ENCODE results near the gene LINGO1.

DNA sequence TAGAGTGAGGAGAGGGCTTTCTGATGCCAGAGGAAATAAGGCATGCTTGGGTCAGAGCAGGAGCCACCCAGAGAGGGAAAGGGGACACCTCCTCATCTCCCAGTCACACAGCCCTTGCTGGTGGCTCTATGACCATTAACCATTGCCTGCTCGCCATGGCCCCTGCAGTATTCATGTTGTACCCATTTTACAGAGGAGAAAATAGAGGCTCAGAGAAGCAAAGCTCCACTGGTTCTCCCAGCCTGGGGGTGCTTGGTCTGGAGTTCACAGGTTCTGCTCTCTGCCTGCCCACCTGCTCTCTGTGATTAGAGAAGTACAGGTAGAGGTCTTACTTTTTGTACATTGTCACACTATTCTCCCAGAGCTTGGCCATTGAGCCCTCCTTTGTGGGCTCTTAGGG lies 56.2 kb downstream of the LINGO1 start:
- TF ChIP-seq POLR2A (IDR thresholded peaks at IDR 0.05; ENCODE audit: low read depth, low read length): no peak
- TF ChIP-seq, protein P1, sequence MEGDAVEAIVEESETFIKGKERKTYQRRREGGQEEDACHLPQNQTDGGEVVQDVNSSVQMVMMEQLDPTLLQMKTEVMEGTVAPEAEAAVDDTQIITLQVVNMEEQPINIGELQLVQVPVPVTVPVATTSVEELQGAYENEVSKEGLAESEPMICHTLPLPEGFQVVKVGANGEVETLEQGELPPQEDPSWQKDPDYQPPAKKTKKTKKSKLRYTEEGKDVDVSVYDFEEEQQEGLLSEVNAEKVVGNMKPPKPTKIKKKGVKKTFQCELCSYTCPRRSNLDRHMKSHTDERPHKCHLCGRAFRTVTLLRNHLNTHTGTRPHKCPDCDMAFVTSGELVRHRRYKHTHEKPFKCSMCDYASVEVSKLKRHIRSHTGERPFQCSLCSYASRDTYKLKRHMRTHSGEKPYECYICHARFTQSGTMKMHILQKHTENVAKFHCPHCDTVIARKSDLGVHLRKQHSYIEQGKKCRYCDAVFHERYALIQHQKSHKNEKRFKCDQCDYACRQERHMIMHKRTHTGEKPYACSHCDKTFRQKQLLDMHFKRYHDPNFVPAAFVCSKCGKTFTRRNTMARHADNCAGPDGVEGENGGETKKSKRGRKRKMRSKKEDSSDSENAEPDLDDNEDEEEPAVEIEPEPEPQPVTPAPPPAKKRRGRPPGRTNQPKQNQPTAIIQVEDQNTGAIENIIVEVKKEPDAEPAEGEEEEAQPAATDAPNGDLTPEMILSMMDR (IDR thresholded peaks at IDR 0.05; ENCODE audit: extremely low read depth in 1 of 2, insufficient read depth in 1 of 2, low read depth in 1 of 2, low read length in 2 of 2): no peak
- TF ChIP-seq, protein P2, sequence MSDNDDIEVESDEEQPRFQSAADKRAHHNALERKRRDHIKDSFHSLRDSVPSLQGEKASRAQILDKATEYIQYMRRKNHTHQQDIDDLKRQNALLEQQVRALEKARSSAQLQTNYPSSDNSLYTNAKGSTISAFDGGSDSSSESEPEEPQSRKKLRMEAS (IDR thresholded peaks at IDR 0.05; ENCODE audit: insufficient read depth, insufficient read length): no peak
- TF ChIP-seq POLR2AphosphoS5 (IDR thresholded peaks at IDR 0.05; ENCODE audit: insufficient read depth, low read depth, low read length): no peak
- TF ChIP-seq JUN (IDR thresholded peaks at IDR 0.05; ENCODE audit: borderline replicate concordance, insufficient read depth, insufficient read length, low read depth): no peak
- no peak for TF ChIP-seq EZH2 (IDR thresholded peaks at IDR 0.05; ENCODE audit: borderline replicate concordance, low read depth, low read length, severe bottlenecking)
- no peak for TF ChIP-seq FOS (IDR thresholded peaks at IDR 0.05; ENCODE audit: borderline replicate concordance, insufficient read depth, low read length)

Data from endothelial cell of umbilical vein (primary cell).